Brain microvascular endothelial cell (primary cell): ENCODE results near the gene LRP3.

ENCODE experiments used
- DNase-seq: peaks from one replicate; pipeline ENCODE4 v3.0.0-alpha.2; 2020
- H3K27ac ChIP-seq: fragments of 250-450 bp; sonication (Bioruptor Pico); 2 replicates; pipeline ENCODE4 v1.5.1; 2020; ENCODE audit warnings: mild to moderate bottlenecking, moderate library complexity
- H3K27me3 ChIP-seq: fragments of 250-450 bp; sonication (Bioruptor Pico); replicated peaks from 2 replicates; pipeline ENCODE4 v1.5.1; 2020; ENCODE audit warnings: mild to moderate bottlenecking
- H3K36me3 ChIP-seq: fragments of 250-450 bp; sonication (Bioruptor Pico); replicated peaks from 2 replicates; pipeline ENCODE4 v1.5.1; 2020; ENCODE audit warnings: mild to moderate bottlenecking
- H3K4me3 ChIP-seq: 2 replicates; pipeline ENCODE4 v1.5.1; 2011; ENCODE audit warnings: low read depth, mild to moderate bottlenecking, control low read depth, low read length, moderate library complexity
- in situ Hi-C: cut with HindIII; loops from 2 replicates; pipeline ENCODE4 v1.10.0; 2017; ENCODE audit warnings: low sequenced_read_pairs, low pct_ligation_motif_present
- TF ChIP-seq, protein P1 (sequence below): IDR thresholded peaks from 2 replicates; pipeline ENCODE4 v1.5.1; 2011; ENCODE audit warnings: low read depth, mild to moderate bottlenecking, moderate library complexity, low read length, control low read depth, inconsistent platforms; ENCODE audit errors: missing control alignments

Gene LRP3

GRCh38 chr19:33252418-33252962 lies 58.4 kb downstream of the LRP3 start:
- in situ Hi-C loops, result no loop called here
- H3K36me3 ChIP-seq, result no peaks in the 10 kb centered on the region
- no peak overlapping the region for H3K27ac ChIP-seq
- no peak for DNase-seq
- H3K4me3 ChIP-seq, result no peak overlapping the region
- TF ChIP-seq, protein P1, sequence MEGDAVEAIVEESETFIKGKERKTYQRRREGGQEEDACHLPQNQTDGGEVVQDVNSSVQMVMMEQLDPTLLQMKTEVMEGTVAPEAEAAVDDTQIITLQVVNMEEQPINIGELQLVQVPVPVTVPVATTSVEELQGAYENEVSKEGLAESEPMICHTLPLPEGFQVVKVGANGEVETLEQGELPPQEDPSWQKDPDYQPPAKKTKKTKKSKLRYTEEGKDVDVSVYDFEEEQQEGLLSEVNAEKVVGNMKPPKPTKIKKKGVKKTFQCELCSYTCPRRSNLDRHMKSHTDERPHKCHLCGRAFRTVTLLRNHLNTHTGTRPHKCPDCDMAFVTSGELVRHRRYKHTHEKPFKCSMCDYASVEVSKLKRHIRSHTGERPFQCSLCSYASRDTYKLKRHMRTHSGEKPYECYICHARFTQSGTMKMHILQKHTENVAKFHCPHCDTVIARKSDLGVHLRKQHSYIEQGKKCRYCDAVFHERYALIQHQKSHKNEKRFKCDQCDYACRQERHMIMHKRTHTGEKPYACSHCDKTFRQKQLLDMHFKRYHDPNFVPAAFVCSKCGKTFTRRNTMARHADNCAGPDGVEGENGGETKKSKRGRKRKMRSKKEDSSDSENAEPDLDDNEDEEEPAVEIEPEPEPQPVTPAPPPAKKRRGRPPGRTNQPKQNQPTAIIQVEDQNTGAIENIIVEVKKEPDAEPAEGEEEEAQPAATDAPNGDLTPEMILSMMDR, result no peak
- no peaks in the 10 kb centered on the region for H3K27me3 ChIP-seq

- no peak overlapping the region for H3K4me3 ChIP-seq
- in situ Hi-C loops, result no loop called here
- no peak for DNase-seq
- no peaks in the 10 kb centered on the region for H3K27me3 ChIP-seq
- H3K36me3 ChIP-seq, result no peaks in the 10 kb centered on the region
- TF ChIP-seq, protein P1, result no peak
- no peak overlapping the region for H3K27ac ChIP-seq
Observed at GRCh38 chr19:33252971-33253370, 58.8 kb downstream of the LRP3 start.

DNA sequence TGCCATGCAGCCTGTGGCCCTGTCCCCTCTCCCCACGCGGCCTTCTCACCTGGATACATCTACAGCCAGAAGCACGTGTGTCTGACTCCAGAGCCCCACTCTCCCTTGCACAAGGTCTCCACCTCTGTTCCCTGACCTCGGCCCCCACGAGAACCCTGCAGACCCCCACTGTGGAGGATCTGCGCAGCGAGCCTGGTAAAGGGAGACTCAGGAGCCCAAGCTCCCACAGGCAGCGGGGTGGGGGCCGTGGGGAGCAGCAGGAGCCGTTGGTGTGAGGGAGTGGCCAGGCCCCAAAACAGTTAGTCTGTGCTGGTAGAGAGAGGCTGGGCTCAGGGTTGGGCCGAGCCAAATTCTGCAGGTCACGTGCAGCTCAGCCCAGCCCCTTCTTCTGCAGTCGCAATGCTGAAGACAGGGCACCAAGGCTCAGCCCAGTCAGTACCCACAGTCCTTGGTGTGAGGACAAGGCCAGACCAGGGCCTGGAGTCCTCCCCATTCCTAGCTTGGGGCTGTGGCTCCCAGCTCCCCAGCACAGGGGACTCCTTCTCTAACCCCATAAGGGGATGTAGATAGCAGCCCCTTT lies 60.2 kb downstream of the LRP3 start:
- Histone ChIP-seq H3K27me3 (no peaks in the 10 kb centered on the region), H3K36me3 (no peaks in the 10 kb centered on the region), H3K4me3 (no peak overlapping the region), H3K27ac (no peak overlapping the region)
- TF ChIP-seq, protein P1, result no peak
- no peak for DNase-seq
- in situ Hi-C loops, result no loop called here

DNA sequence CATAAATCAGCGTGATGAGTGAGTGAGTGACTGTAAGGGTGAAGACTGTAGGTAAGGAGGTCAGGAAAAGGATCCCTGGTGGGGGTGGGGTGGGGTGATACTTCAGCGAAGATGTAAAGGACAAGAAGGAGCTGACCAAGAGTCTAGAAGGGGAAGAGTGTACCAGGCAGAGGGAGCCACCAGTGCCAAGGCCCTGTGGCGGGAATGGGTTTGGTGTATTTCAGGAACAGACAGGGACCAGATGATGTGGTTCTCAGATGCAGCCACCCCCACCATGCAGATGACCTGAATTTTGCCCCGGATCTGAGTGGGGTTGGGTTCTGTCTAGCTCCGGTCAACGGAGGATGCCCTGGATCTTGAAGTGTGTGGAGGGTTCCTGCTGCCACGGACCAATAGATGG lies 61.7 kb downstream of the LRP3 start:
- H3K27ac ChIP-seq, result no peak overlapping the region
- no peaks in the 10 kb centered on the region for H3K36me3 ChIP-seq
- DNase-seq, result no peak
- TF ChIP-seq, protein P1, result no peak
- no peak overlapping the region for H3K4me3 ChIP-seq
- in situ Hi-C loops, result no loop called here
- H3K27me3 ChIP-seq, result no peaks in the 10 kb centered on the region

DNA sequence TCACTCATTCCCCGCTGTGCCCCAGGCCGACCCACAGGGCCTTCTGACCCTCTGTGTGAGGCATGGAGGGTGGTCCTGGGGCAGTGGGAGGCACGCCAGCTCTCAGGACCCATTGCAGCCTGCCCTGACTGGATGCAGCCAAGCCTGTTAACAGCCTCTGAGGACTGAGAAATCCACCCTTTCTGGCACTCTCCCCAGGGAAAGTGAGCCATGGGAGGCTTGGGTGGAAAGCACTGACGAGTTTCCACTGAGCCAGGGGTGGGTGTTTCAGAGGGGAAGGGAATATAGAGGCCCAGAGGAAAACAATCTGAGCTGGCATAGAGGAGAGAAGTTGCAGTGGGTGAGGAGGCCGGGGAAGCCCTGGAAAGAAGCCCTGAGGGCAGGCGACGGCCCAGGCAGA lies 62.1 kb downstream of the LRP3 start:
- TF ChIP-seq, protein P1, result no peak
- in situ Hi-C loops, result no loop called here
- Histone ChIP-seq H3K27ac (no peak overlapping the region), H3K4me3 (no peak overlapping the region), H3K36me3 (no peaks in the 10 kb centered on the region), H3K27me3 (no peaks in the 10 kb centered on the region)
- no peak for DNase-seq

GRCh38 chr19:33257828-33258227 lies 63.7 kb downstream of the LRP3 start:
- in situ Hi-C loops, result no loop called here
- DNase-seq, result no peak
- H3K27me3 ChIP-seq, result no peaks in the 10 kb centered on the region
- TF ChIP-seq, protein P1, result no peak
- H3K4me3 ChIP-seq, result no peak overlapping the region
- no peaks in the 10 kb centered on the region for H3K36me3 ChIP-seq
- H3K27ac ChIP-seq, result no peak overlapping the region
